ENCODE measurements around the gene CRISP1. TPM values are rescaled to one million over a fixed set of nuclear protein-coding genes. Genes with fewer than 3 reads are reported as not detected.

Gene CRISP1
- total RNA-seq, 2 experiments from 2014 or later, result not detected

DNA sequence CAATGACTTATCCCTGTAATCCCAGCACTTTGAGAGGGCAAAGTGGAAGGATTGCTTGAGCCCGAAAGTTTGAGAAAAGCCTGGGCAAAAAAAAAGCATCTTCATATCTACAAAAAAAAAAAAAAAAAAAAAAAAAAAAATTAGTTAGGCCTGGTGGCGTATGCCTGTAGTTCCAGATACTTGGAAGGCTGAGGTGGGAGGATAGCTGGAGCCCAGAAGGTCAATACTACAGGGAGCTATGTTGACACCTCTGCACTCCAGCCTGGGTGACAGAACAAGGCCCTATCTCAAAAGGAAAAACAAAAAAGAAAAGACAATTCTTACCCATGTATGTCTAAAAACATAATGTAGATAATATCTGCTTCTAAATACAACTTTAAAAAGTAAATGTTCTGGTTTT lies 27.2 kb downstream of the CRISP1 start:
- no TSS peak for BruUV-seq (replicated peaks)
- H3K9me3 ChIP-seq (ENCODE audit: low read length), result no peaks in the 10 kb centered on the region
- POLR2A ChIA-PET, result interaction anchor here (0.7 kb wide), 2 partner anchors 8 to 129 kb away, joined by 3 to 4 read pairs; no protein-coding TSS in a partner anchor
- CTCF ChIA-PET (ENCODE audit: unreplicated experiment), result no interaction called here
- no peaks in the 10 kb centered on the region for H3K79me2 ChIP-seq (ENCODE audit: insufficient read depth, low read depth, low read length)
- no peaks in the 10 kb centered on the region for H3K9me2 ChIP-seq (ENCODE audit: insufficient read depth, low read length)
- no peak overlapping the region for H2AFZ ChIP-seq (ENCODE audit: low read length)
- no peak overlapping the region for H3K4me2 ChIP-seq (ENCODE audit: low read length)
- no peaks in the 10 kb centered on the region for H4K20me1 ChIP-seq (ENCODE audit: insufficient read depth, low read length)
- no peaks in the 10 kb centered on the region for H3K4me1 ChIP-seq (ENCODE audit: insufficient read depth, low read length, poor library complexity, severe bottlenecking)
- no peak overlapping the region for H3K27ac ChIP-seq (ENCODE audit: low read depth, low read length, poor library complexity, severe bottlenecking)
- intact Hi-C loops (cut with micrococcal nuclease; ENCODE audit: unreplicated experiment), result no loop called here
- no peak overlapping the region for H3K4me3 ChIP-seq (ENCODE audit: low read depth, low read length, poor library complexity, severe bottlenecking)
- DNase-seq (ENCODE audit: low spot score), result no peak
- no peak for TF ChIP-seq EZH2phosphoT487 (IDR thresholded peaks at IDR 0.05; ENCODE audit: borderline replicate concordance, low read depth, low read length)
- no peak for TF ChIP-seq CTCF (conservative IDR thresholded peaks at IDR 0.05; ENCODE audit: low read length)
- H3K36me3 ChIP-seq (ENCODE audit: insufficient read depth, low read length), result no peaks in the 10 kb centered on the region

DNA sequence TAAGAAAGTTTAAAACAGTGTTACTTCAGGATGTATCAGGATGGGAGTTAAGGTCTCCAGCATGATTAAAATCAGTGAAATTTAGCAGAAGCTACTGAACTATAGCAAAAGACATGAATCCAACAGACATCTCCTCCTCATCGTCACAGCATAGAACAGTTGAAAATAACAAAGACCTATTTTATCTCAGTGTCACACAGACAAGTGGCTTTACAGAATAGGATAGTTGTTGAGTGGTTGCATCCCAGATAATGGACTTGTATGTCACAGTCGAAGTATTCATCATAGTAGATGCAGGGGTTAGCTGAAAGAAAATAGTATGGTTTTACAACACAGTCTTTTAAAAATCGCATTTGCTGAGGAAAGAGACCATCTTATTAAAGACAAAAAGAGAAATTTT lies 31.2 kb downstream of the CRISP1 start:
- H4K20me1 ChIP-seq (ENCODE audit: insufficient read depth, low read length), result no peaks in the 10 kb centered on the region

GRCh38 chr6:49833386-49833785 lies 32.9 kb downstream of the CRISP1 start:
- no peaks in the 10 kb centered on the region for H3K36me3 ChIP-seq (ENCODE audit: insufficient read depth, low read length)
- H2AFZ ChIP-seq (ENCODE audit: low read length), result no peak overlapping the region
- BruUV-seq (replicated peaks), result no TSS peak
- intact Hi-C loops (cut with micrococcal nuclease; ENCODE audit: unreplicated experiment), result no loop called here
- ChIA-PET CTCF (ENCODE audit: unreplicated experiment) (no interaction called here), POLR2A (no interaction called here)
- H3K4me1 ChIP-seq (ENCODE audit: insufficient read depth, low read length, poor library complexity, severe bottlenecking), result no peaks in the 10 kb centered on the region
- H3K9me2 ChIP-seq (ENCODE audit: insufficient read depth, low read length), result no peaks in the 10 kb centered on the region
- no peak overlapping the region for H3K27ac ChIP-seq (ENCODE audit: low read depth, low read length, poor library complexity, severe bottlenecking)
- no peak overlapping the region for H3K4me2 ChIP-seq (ENCODE audit: low read length)
- no peak overlapping the region for H3K4me3 ChIP-seq (ENCODE audit: low read depth, low read length, poor library complexity, severe bottlenecking)
- no peak for TF ChIP-seq CTCF (conservative IDR thresholded peaks at IDR 0.05; ENCODE audit: low read length)
- no peak for TF ChIP-seq EZH2phosphoT487 (IDR thresholded peaks at IDR 0.05; ENCODE audit: borderline replicate concordance, low read depth, low read length)
- no peaks in the 10 kb centered on the region for H3K9me3 ChIP-seq (ENCODE audit: low read length)
- no peak for DNase-seq (ENCODE audit: low spot score)
- H3K79me2 ChIP-seq (ENCODE audit: insufficient read depth, low read depth, low read length), result no peaks in the 10 kb centered on the region
- no peaks in the 10 kb centered on the region for H4K20me1 ChIP-seq (ENCODE audit: insufficient read depth, low read length)

More for the DNA sequence above, 31.2 kb downstream of the CRISP1 start:
- H3K4me3 ChIP-seq (ENCODE audit: low read depth, low read length, poor library complexity, severe bottlenecking), result no peak overlapping the region
- H3K9me2 ChIP-seq (ENCODE audit: insufficient read depth, low read length), result no peaks in the 10 kb centered on the region
- no peak for DNase-seq (ENCODE audit: low spot score)
- H2AFZ ChIP-seq (ENCODE audit: low read length), result no peak overlapping the region
- H3K4me2 ChIP-seq (ENCODE audit: low read length), result no peak overlapping the region
- H3K4me1 ChIP-seq (ENCODE audit: insufficient read depth, low read length, poor library complexity, severe bottlenecking), result no peaks in the 10 kb centered on the region
- no peak overlapping the region for H3K27ac ChIP-seq (ENCODE audit: low read depth, low read length, poor library complexity, severe bottlenecking)
- CTCF ChIA-PET (ENCODE audit: unreplicated experiment), result no interaction called here
- intact Hi-C loops (cut with micrococcal nuclease; ENCODE audit: unreplicated experiment), result no loop called here
- no TSS peak for BruUV-seq (replicated peaks)
- POLR2A ChIA-PET, result no interaction called here
- TF ChIP-seq EZH2phosphoT487 (IDR thresholded peaks at IDR 0.05; ENCODE audit: borderline replicate concordance, low read depth, low read length) (no peak), CTCF (conservative IDR thresholded peaks at IDR 0.05; ENCODE audit: low read length) (no peak)
- H3K79me2 ChIP-seq (ENCODE audit: insufficient read depth, low read depth, low read length), result no peaks in the 10 kb centered on the region
- no peaks in the 10 kb centered on the region for H3K9me3 ChIP-seq (ENCODE audit: low read length)
- H3K36me3 ChIP-seq (ENCODE audit: insufficient read depth, low read length), result no peaks in the 10 kb centered on the region

Data from OCI-LY7 (cell line).